Thyroid gland (tissue), 4 donors: ENCODE measurements around the gene CLCC1.

ENCODE experiments used
- CTCF ChIP-seq, 6 experiments: fragments of 200-600 bp in 3 of 6; fragments of 450-650 bp in 3 of 6; sonication (generic) in 3 of 6; IDR thresholded peaks; one replicate each; pipeline ENCODE4 v1.5.1; 2016 to 2019; ENCODE audit warnings: antibody characterized with exemption in 6 of 6, mild to moderate bottlenecking in 2 of 6, inconsistent platforms in 1 of 6, moderate library complexity in 1 of 6
- POLR2A ChIP-seq, 2 donors: fragments of 450-650 bp; IDR thresholded peaks; one replicate each; pipeline ENCODE4 v1.6.1; 2017; ENCODE audit warnings: antibody characterized with exemption in 2 of 2, mild to moderate bottlenecking in 2 of 2, moderate library complexity in 1 of 2

- TF ChIP-seq CTCF (IDR thresholded peaks at IDR 0.05) (no peak), POLR2A (IDR thresholded peaks at IDR 0.05) (no peak)
Observed at GRCh38 chr1:108951242-108951641, 12.0 kb downstream of the CLCC1 start.
